Smooth muscle cell (in vitro differentiated cells): Measurements from ENCODE around the gene TLR7. TPM values are rescaled to one million over a fixed set of nuclear protein-coding genes. Genes with fewer than 3 reads are reported as not detected.

Experiments used
- DNase-seq: peaks from one replicate; lab custom pipeline; 2025; ENCODE audit not compliant: unreplicated experiment; lab: John Stamatoyannopoulos, UW
- H2AFZ ChIP-seq: fragments of 200-600 bp; sonication (generic); 2 replicates; pipeline ENCODE4 v1.6.0; 2016; ENCODE audit warnings: antibody characterized with exemption, low read depth, mild to moderate bottlenecking
- H3F3A ChIP-seq: fragments of 200-600 bp; sonication (generic); 2 replicates; pipeline ENCODE4 v1.6.0; 2017; ENCODE audit warnings: antibody characterized with exemption, low read depth
- H3K27ac ChIP-seq: fragments of 200-600 bp; sonication (generic); 2 replicates; pipeline ENCODE4 v1.5.1; 2016; ENCODE audit warnings: low read depth, mild to moderate bottlenecking
- H3K27me3 ChIP-seq: fragments of 200-600 bp; sonication (generic); 2 replicates; pipeline ENCODE4 v1.6.1; 2016; ENCODE audit warnings: low read depth, mild to moderate bottlenecking
- H3K36me3 ChIP-seq: fragments of 200-600 bp; sonication (generic); 2 replicates; pipeline ENCODE4 v1.5.1; 2016; ENCODE audit warnings: low read depth
- H3K4me1 ChIP-seq: fragments of 200-600 bp; sonication (generic); 2 replicates; pipeline ENCODE4 v1.5.1; 2016; ENCODE audit warnings: low read depth
- H3K4me2 ChIP-seq: fragments of 200-600 bp; sonication (generic); 2 replicates; pipeline ENCODE4 v1.6.0; 2016; ENCODE audit warnings: mild to moderate bottlenecking
- H3K4me3 ChIP-seq: fragments of 200-600 bp; sonication (generic); 2 replicates; pipeline ENCODE4 v1.5.1; 2016; ENCODE audit warnings: mild to moderate bottlenecking
- H3K79me2 ChIP-seq: fragments of 200-600 bp; sonication (generic); 2 replicates; pipeline ENCODE4 v1.6.0; 2016; ENCODE audit warnings: low read depth, mild to moderate bottlenecking
- H3K9ac ChIP-seq: fragments of 200-600 bp; sonication (generic); 2 replicates; pipeline ENCODE4 v1.6.0; 2016; ENCODE audit warnings: low read depth
- H3K9me3 ChIP-seq: fragments of 200-600 bp; sonication (generic); replicated peaks from 2 replicates; pipeline ENCODE4 v1.5.1; 2016; ENCODE audit warnings: low read depth
- H4K20me1 ChIP-seq: fragments of 200-600 bp; sonication (generic); 2 replicates; pipeline ENCODE4 v1.6.0; 2016; ENCODE audit warnings: low read depth
- WGBS: methylation state at CpG from one replicate; pipeline ENCODE4 v1.1.7; 2016; ENCODE audit warnings: low lambda C conversion rate; 5-methylcytosine and 5-hydroxymethylcytosine counted together
- polyA plus RNA-seq: library from polyadenylated mRNA; unstranded; fragments of >200 nt; fragmentation: Nextera tagmentation; extraction: Ambion mirVana; gene quantifications from 2 replicates; pipeline ENCODE4 v1.2.1, GENCODE V29; 2016
- total RNA-seq: library from RNA; depleted of rRNA; stranded (reverse); fragments of >200 nt; gene quantifications from 2 replicates; pipeline ENCODE4 v1.2.3, GENCODE V29; 2014
- TF ChIP-seq, protein P1 (sequence below): fragments of 200-600 bp; sonication (generic); IDR thresholded peaks from 2 replicates; pipeline ENCODE4 v1.5.1; 2017; ENCODE audit warnings: borderline replicate concordance, mild to moderate bottlenecking, antibody characterized with exemption; ENCODE audit not compliant: insufficient read depth, poor library complexity, severe bottlenecking

TLR7 gene
- total and polyA plus RNA-seq, 2 experiments from 2014 or later: 0.27 TPM; not detected in 1

DNA sequence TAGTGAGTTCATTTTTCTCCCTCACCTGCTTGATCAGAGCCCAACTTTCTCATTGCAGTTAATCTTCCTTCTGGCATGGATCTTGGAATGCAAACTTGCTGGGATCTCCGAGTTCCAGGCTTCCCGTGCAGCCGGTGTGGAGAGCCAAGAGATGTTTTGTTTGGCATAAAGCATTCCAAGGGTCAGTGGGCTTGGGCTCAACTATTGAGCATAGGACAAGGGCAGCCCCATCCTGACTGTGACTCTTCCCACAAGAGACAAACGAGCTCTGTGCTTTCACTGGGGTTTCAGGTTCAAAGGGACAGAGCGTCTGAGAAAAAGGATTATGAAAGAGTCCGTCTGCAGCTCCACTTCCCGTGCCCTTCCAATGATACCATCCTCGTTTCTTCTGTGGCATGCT is 10.5 kb downstream of the TLR7 start:
- no peaks in the 10 kb centered on the region for H3K36me3 ChIP-seq
- no peak overlapping the region for H3K4me3 ChIP-seq
- TF ChIP-seq, protein P1, sequence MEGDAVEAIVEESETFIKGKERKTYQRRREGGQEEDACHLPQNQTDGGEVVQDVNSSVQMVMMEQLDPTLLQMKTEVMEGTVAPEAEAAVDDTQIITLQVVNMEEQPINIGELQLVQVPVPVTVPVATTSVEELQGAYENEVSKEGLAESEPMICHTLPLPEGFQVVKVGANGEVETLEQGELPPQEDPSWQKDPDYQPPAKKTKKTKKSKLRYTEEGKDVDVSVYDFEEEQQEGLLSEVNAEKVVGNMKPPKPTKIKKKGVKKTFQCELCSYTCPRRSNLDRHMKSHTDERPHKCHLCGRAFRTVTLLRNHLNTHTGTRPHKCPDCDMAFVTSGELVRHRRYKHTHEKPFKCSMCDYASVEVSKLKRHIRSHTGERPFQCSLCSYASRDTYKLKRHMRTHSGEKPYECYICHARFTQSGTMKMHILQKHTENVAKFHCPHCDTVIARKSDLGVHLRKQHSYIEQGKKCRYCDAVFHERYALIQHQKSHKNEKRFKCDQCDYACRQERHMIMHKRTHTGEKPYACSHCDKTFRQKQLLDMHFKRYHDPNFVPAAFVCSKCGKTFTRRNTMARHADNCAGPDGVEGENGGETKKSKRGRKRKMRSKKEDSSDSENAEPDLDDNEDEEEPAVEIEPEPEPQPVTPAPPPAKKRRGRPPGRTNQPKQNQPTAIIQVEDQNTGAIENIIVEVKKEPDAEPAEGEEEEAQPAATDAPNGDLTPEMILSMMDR: no peak
- WGBS: 72% methylated on average over 8 of the region's 8 CpGs
- H3K4me1 ChIP-seq: no peaks in the 10 kb centered on the region
- H2AFZ ChIP-seq: no peak overlapping the region
- no peak for DNase-seq
- no peaks in the 10 kb centered on the region for H3K27me3 ChIP-seq
- no peak overlapping the region for H3K4me2 ChIP-seq
- no peaks in the 10 kb centered on the region for H3F3A ChIP-seq
- H4K20me1 ChIP-seq: no peaks in the 10 kb centered on the region
- no peaks in the 10 kb centered on the region for H3K79me2 ChIP-seq
- no peak overlapping the region for H3K27ac ChIP-seq
- no peak overlapping the region for H3K9ac ChIP-seq
- no peaks in the 10 kb centered on the region for H3K9me3 ChIP-seq

DNA sequence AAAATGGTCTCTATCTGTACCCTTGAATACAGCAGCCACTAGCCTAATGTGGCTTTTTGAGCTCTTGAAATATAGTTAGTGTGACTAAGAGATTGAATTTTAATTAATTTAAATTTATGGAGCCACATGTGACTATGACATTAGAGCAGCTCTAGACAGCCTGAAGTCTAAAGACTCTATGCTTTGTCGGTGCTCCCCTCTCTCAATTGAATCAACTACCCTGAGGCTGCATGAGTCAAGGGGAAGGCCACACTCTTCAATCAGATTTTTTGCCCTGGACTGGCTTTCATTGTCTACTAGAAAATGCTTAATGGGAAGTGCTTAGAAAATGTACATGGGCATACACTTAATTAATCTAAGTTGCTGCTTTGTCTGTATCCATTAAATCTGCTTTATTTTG is 11.7 kb downstream of the TLR7 start:
- WGBS: 41% methylated on average over 1 of the region's 1 CpG
- Histone ChIP-seq H3K9ac (no peak overlapping the region), H3F3A (no peaks in the 10 kb centered on the region), H3K4me3 (no peak overlapping the region), H3K36me3 (no peaks in the 10 kb centered on the region), H3K27me3 (no peaks in the 10 kb centered on the region), H3K27ac (no peak overlapping the region), H2AFZ (no peak overlapping the region), H3K79me2 (no peaks in the 10 kb centered on the region), H4K20me1 (no peaks in the 10 kb centered on the region), H3K4me2 (no peak overlapping the region), H3K4me1 (no peaks in the 10 kb centered on the region), H3K9me3 (no peaks in the 10 kb centered on the region)
- TF ChIP-seq, protein P1: no peak
- DNase-seq: no peak

DNA sequence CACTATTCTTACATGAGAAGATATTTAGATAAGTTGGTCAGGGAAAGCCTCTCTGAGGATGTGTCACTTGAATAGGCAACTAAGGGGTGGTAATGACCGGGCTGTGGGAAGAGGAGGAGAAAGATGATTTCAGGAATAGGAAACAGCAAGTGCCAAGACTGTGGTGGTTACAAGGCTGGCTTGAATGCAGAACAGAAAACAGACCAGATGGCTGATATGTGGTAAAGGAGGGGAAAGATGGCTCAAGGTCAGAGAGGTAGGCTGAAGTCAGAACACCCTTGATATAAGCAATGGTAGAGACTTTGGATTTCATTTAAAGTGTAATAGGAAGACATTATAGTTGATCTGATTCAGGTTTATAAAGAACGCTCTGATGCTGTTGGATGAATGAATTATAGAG is 15.0 kb downstream of the TLR7 start:
- H3K36me3 ChIP-seq: no peaks in the 10 kb centered on the region
- H3K4me3 ChIP-seq: no peak overlapping the region
- H3K79me2 ChIP-seq: no peaks in the 10 kb centered on the region
- no peaks in the 10 kb centered on the region for H3K27me3 ChIP-seq
- H3K27ac ChIP-seq: no peak overlapping the region
- WGBS: 81% methylated on average over 2 of the region's 2 CpGs
- no peak for DNase-seq
- H2AFZ ChIP-seq: no peak overlapping the region
- no peak overlapping the region for H3K4me2 ChIP-seq
- H3K9me3 ChIP-seq: no peaks in the 10 kb centered on the region
- no peaks in the 10 kb centered on the region for H4K20me1 ChIP-seq
- H3F3A ChIP-seq: no peaks in the 10 kb centered on the region
- no peaks in the 10 kb centered on the region for H3K4me1 ChIP-seq
- TF ChIP-seq, protein P1: no peak
- no peak overlapping the region for H3K9ac ChIP-seq

DNA sequence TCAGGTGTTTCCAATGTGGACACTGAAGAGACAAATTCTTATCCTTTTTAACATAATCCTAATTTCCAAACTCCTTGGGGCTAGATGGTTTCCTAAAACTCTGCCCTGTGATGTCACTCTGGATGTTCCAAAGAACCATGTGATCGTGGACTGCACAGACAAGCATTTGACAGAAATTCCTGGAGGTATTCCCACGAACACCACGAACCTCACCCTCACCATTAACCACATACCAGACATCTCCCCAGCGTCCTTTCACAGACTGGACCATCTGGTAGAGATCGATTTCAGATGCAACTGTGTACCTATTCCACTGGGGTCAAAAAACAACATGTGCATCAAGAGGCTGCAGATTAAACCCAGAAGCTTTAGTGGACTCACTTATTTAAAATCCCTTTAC is 18.6 kb downstream of the TLR7 start:
- Histone ChIP-seq H3K9me3 (no peaks in the 10 kb centered on the region), H2AFZ (no peak overlapping the region), H3K4me2 (no peak overlapping the region), H3K36me3 (no peaks in the 10 kb centered on the region), H3K4me3 (no peak overlapping the region), H3K27ac (no peak overlapping the region), H3K4me1 (no peaks in the 10 kb centered on the region), H4K20me1 (no peaks in the 10 kb centered on the region), H3K79me2 (no peaks in the 10 kb centered on the region), H3F3A (no peaks in the 10 kb centered on the region), H3K27me3 (no peaks in the 10 kb centered on the region), H3K9ac (no peak overlapping the region)
- no peak for DNase-seq
- 61% methylated on average over 5 of the region's 5 CpGs for WGBS
- TF ChIP-seq, protein P1: no peak
